ENCODE measurements around the gene MMP19.

DNA sequence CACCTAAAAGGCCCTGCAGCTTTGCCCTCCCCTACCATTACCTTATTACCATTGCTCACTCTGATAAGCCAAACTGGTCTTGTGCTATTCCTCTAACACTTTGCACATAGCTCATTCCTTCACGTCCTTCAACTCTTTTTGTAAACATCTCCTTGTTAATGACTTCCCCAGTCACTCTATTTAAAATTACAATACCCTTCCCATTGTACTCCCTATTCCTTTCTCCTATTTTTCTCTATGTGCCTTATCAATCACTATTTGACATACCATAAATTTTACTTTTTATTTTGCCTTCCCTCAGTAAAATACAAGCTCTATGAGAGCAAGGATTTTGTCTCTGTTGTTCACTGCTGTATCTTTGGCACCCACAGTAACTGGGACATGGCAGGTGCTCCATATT lies 30.6 kb downstream of the MMP19 start:
- no peak for TF ChIP-seq POLR2AphosphoS5 (IDR thresholded peaks at IDR 0.05; ENCODE audit: borderline replicate concordance, low read depth, low read length)
- no peak for TF ChIP-seq EZH2 (IDR thresholded peaks at IDR 0.05)
- TF ChIP-seq FOXP2 (optimal IDR thresholded peaks at IDR 0.05; ENCODE audit: control extremely low read depth, extremely low read length, insufficient read depth), result no peak
